Measurements from ENCODE around the gene MAP2K2. TPM values are rescaled to one million over a fixed set of nuclear protein-coding genes. Genes with fewer than 3 reads are reported as not detected.

The MAP2K2 gene
- total RNA-seq, 1 donor from 2014 or later, result 154 TPM

GRCh38 chr19:4089400-4089908, 34.5 kb downstream of the MAP2K2 start:
- H3K4me1 Mint-ChIP-seq (ENCODE audit: low read depth), result peaks cover 5% of the 10 kb centered on the region
- H3K4me3 Mint-ChIP-seq (ENCODE audit: low read depth), result no peak overlapping the region
- no peaks in the 10 kb centered on the region for H3K9me3 Mint-ChIP-seq (ENCODE audit: low read depth)
- H3K27ac Mint-ChIP-seq, result no peak overlapping the region
- no peaks in the 10 kb centered on the region for H3K27me3 Mint-ChIP-seq
- no peak for DNase-seq (ENCODE audit: low spot score, unreplicated experiment)
- TF ChIP-seq CTCF (IDR thresholded peaks at IDR 0.05; ENCODE audit: unreplicated experiment), result no peak
- H3K36me3 Mint-ChIP-seq (ENCODE audit: insufficient read depth), result peaks cover 5% of the 10 kb centered on the region

- DNase-seq (ENCODE audit: low spot score, unreplicated experiment), result no peak
- TF ChIP-seq CTCF (IDR thresholded peaks at IDR 0.05; ENCODE audit: unreplicated experiment), result no peak
- Mint-ChIP-seq H3K36me3 (ENCODE audit: insufficient read depth) (peaks cover 5% of the 10 kb centered on the region), H3K27me3 (no peaks in the 10 kb centered on the region), H3K4me3 (ENCODE audit: low read depth) (no peak overlapping the region), H3K9me3 (ENCODE audit: low read depth) (no peaks in the 10 kb centered on the region), H3K4me1 (ENCODE audit: low read depth) (peaks cover 6% of the 10 kb centered on the region), H3K27ac (no peak overlapping the region)
Measured at GRCh38 chr19:4088975-4089374, 34.9 kb downstream of the MAP2K2 start.

GRCh38 chr19:4087787-4088679, 35.9 kb downstream of the MAP2K2 start:
- DNase-seq (ENCODE audit: low spot score, unreplicated experiment), result no peak
- Mint-ChIP-seq H3K36me3 (ENCODE audit: insufficient read depth) (peaks cover 1% of the 10 kb centered on the region), H3K4me3 (ENCODE audit: low read depth) (no peak overlapping the region), H3K27ac (peak overlapping the region; percentile 81), H3K27me3 (no peaks in the 10 kb centered on the region), H3K9me3 (ENCODE audit: low read depth) (no peaks in the 10 kb centered on the region), H3K4me1 (ENCODE audit: low read depth) (peaks cover 6% of the 10 kb centered on the region)
- TF ChIP-seq CTCF (IDR thresholded peaks at IDR 0.05; ENCODE audit: unreplicated experiment), result no peak

- H3K4me1 Mint-ChIP-seq (ENCODE audit: low read depth), result peaks cover 6% of the 10 kb centered on the region
- no peaks in the 10 kb centered on the region for H3K9me3 Mint-ChIP-seq (ENCODE audit: low read depth)
- H3K27me3 Mint-ChIP-seq, result no peaks in the 10 kb centered on the region
- H3K36me3 Mint-ChIP-seq (ENCODE audit: insufficient read depth), result peaks cover 1% of the 10 kb centered on the region
- no peak overlapping the region for H3K4me3 Mint-ChIP-seq (ENCODE audit: low read depth)
- no peak overlapping the region for H3K27ac Mint-ChIP-seq
- no peak for TF ChIP-seq CTCF (IDR thresholded peaks at IDR 0.05; ENCODE audit: unreplicated experiment)
- DNase-seq (ENCODE audit: low spot score, unreplicated experiment), result no peak
Measured at GRCh38 chr19:4086411-4086867, 37.5 kb downstream of the MAP2K2 start.

- peaks cover 6% of the 10 kb centered on the region for H3K4me1 Mint-ChIP-seq (ENCODE audit: low read depth)
- H3K27ac Mint-ChIP-seq, result peak overlapping the region; percentile 59
- H3K36me3 Mint-ChIP-seq (ENCODE audit: insufficient read depth), result no peaks in the 10 kb centered on the region
Measured at GRCh38 chr19:4084547-4084877, 39.4 kb downstream of the MAP2K2 start.

More at GRCh38 chr19:4084547-4084877, 39.4 kb downstream of the MAP2K2 start:
- H3K9me3 Mint-ChIP-seq (ENCODE audit: low read depth), result no peaks in the 10 kb centered on the region
- H3K27me3 Mint-ChIP-seq, result no peaks in the 10 kb centered on the region
- DNase-seq (ENCODE audit: low spot score, unreplicated experiment), result no peak
- no peak overlapping the region for H3K4me3 Mint-ChIP-seq (ENCODE audit: low read depth)
- no peak for TF ChIP-seq CTCF (IDR thresholded peaks at IDR 0.05; ENCODE audit: unreplicated experiment)
